ENCODE measurements around the gene HDAC4. TPM values are rescaled to one million over a fixed set of nuclear protein-coding genes. Genes with fewer than 3 reads are reported as not detected.

The HDAC4 gene
- total RNA-seq, 2 experiments from 2014 or later: 22.6 to 24.5 TPM

DNA sequence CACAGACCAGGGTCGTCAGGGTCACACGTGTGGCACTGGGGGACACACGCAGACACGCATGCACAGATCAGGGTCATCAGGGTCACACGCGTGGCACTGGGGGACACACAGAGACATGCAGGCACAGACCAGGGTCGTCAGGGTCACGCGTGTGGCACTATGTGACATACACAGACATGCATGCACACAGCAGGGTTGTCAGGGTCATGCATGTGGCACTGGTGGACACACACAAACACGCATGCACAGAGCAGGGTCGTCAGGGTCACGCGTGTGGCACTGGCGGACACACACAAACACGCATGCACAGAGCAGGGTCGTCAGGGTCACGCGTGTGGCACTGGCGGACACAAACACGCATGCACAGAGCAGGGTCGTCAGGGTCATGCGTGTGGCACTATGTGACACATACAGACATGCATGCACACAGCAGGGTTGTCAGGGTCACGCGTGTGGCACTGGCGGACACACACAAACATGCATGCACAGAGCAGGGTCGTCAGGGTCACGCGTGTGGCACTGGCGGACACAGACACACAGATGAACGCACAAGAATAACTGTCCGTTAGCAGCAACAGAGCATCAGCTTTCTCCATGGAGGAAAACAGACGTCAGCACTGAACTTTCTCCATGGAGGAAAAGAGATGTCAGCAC is 34.9 kb downstream of the HDAC4 start:
- DNase-seq: no peak
- Mint-ChIP-seq H3K27me3 (no peaks in the 10 kb centered on the region), H3K27ac (no peak overlapping the region), H3K9me3 (no peaks in the 10 kb centered on the region), H3K36me3 (ENCODE audit: low read depth) (peaks cover 7% of the 10 kb centered on the region), H3K4me3 (no peak overlapping the region), H3K4me1 (ENCODE audit: low read depth) (peaks cover 28% of the 10 kb centered on the region)
- TF ChIP-seq, protein P1, sequence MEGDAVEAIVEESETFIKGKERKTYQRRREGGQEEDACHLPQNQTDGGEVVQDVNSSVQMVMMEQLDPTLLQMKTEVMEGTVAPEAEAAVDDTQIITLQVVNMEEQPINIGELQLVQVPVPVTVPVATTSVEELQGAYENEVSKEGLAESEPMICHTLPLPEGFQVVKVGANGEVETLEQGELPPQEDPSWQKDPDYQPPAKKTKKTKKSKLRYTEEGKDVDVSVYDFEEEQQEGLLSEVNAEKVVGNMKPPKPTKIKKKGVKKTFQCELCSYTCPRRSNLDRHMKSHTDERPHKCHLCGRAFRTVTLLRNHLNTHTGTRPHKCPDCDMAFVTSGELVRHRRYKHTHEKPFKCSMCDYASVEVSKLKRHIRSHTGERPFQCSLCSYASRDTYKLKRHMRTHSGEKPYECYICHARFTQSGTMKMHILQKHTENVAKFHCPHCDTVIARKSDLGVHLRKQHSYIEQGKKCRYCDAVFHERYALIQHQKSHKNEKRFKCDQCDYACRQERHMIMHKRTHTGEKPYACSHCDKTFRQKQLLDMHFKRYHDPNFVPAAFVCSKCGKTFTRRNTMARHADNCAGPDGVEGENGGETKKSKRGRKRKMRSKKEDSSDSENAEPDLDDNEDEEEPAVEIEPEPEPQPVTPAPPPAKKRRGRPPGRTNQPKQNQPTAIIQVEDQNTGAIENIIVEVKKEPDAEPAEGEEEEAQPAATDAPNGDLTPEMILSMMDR (IDR thresholded peaks at IDR 0.05): no peak
- no peak for ATAC-seq
- intact Hi-C loops (cut with micrococcal nuclease): no loop called here
- CTCF ChIA-PET: interaction anchor here (1.3 kb wide), 1 partner anchor 31 kb away, joined by 4 read pairs; no protein-coding TSS in a partner anchor
- POLR2A ChIA-PET: no interaction called here

GRCh38 chr2:239365071-239365781 is 35.6 kb downstream of the HDAC4 start:
- CTCF ChIA-PET: interaction anchor here (0.9 kb wide), 1 partner anchor 15 kb away, joined by 3 read pairs; no protein-coding TSS in a partner anchor
- TF ChIP-seq, protein P1 (IDR thresholded peaks at IDR 0.05): no peak
- H3K27me3 Mint-ChIP-seq: no peaks in the 10 kb centered on the region
- peaks cover 28% of the 10 kb centered on the region for H3K4me1 Mint-ChIP-seq (ENCODE audit: low read depth)
- DNase-seq (no peak), ATAC-seq (no peak)
- H3K27ac Mint-ChIP-seq: no peak overlapping the region
- POLR2A ChIA-PET: no interaction called here
- peaks cover 7% of the 10 kb centered on the region for H3K36me3 Mint-ChIP-seq (ENCODE audit: low read depth)
- no peak overlapping the region for H3K4me3 Mint-ChIP-seq
- no peaks in the 10 kb centered on the region for H3K9me3 Mint-ChIP-seq
- intact Hi-C loops (cut with micrococcal nuclease): no loop called here

DNA sequence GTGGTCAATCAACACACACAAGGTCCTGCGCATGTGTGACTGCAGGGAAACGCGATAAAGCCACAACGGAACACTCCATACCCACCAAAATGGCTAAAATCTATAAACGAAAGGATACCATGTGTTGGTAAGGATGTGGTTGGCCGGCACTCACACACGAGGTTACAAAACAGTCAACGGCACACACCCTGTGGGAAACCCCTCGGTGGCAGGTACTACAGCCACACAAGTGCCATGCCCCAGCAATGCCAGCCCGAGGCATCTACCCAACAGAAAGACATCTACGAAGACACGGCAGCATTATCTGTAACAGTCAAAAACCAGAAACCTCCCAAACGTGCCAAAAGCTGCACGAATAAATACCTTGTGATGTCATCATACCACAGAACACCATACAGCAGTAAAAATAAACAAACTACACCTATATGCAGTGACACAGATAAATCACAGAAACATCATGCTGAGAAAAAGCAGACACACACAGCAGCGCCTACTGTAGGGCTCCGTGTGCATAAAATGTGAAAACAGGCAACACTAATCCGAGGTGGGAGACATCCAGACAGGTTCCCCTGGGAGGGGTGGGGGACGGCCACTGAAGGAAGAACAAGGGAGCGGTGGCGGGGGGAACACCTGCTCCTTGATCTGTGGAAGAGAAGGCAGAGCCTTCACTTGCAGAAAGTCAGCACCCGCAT is 36.7 kb downstream of the HDAC4 start:
- TF ChIP-seq, protein P1 (IDR thresholded peaks at IDR 0.05): no peak
- ChIA-PET POLR2A (no interaction called here), CTCF (no interaction called here)
- ATAC-seq: peak; percentile 67
- no peaks in the 10 kb centered on the region for H3K27me3 Mint-ChIP-seq
- peaks cover 5% of the 10 kb centered on the region for H3K36me3 Mint-ChIP-seq (ENCODE audit: low read depth)
- no peak overlapping the region for H3K27ac Mint-ChIP-seq
- intact Hi-C loops (cut with micrococcal nuclease): no loop called here
- DNase-seq: peak; percentile 53
- H3K9me3 Mint-ChIP-seq: no peaks in the 10 kb centered on the region
- no peak overlapping the region for H3K4me3 Mint-ChIP-seq
- peaks cover 20% of the 10 kb centered on the region for H3K4me1 Mint-ChIP-seq (ENCODE audit: low read depth)

GRCh38 chr2:239362507-239362906 is 38.3 kb downstream of the HDAC4 start:
- intact Hi-C loops (cut with micrococcal nuclease): no loop called here
- Mint-ChIP-seq H3K9me3 (no peaks in the 10 kb centered on the region), H3K27ac (no peak overlapping the region), H3K36me3 (ENCODE audit: low read depth) (peaks cover 8% of the 10 kb centered on the region), H3K27me3 (no peaks in the 10 kb centered on the region), H3K4me1 (ENCODE audit: low read depth) (peaks cover 20% of the 10 kb centered on the region), H3K4me3 (no peak overlapping the region)
- CTCF ChIA-PET: no interaction called here
- ATAC-seq (no peak), DNase-seq (no peak)
- POLR2A ChIA-PET: no interaction called here
- TF ChIP-seq, protein P1 (IDR thresholded peaks at IDR 0.05): no peak

DNA sequence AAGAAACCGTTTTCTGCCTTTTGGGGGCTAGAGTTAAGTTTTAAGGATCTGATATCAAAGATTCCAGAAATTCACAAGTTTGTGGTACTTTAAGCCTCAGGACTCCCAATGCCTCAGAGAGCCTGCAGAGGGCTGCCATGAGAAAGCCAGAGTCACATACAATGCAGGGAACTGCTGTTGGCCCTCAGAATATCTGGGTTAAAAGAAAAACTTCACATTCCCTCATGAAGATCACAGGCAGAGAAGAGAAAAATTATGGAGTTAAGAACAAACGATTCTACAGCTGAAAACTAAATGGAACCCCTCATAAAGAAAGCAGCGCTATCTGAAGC is 39.5 kb downstream of the HDAC4 start:
- CTCF ChIA-PET: no interaction called here
- peaks cover 5% of the 10 kb centered on the region for H3K36me3 Mint-ChIP-seq (ENCODE audit: low read depth)
- TF ChIP-seq, protein P1 (IDR thresholded peaks at IDR 0.05): no peak
- H3K4me3 Mint-ChIP-seq: no peak overlapping the region
- intact Hi-C loops (cut with micrococcal nuclease): no loop called here
- ATAC-seq: no peak
- H3K27me3 Mint-ChIP-seq: no peaks in the 10 kb centered on the region
- no peak overlapping the region for H3K27ac Mint-ChIP-seq
- no peaks in the 10 kb centered on the region for H3K9me3 Mint-ChIP-seq
- POLR2A ChIA-PET: no interaction called here
- H3K4me1 Mint-ChIP-seq (ENCODE audit: low read depth): peaks cover 22% of the 10 kb centered on the region
- DNase-seq: no peak

Data from activated CD8-positive, alpha-beta T cell treated with anti-CD3 and anti-CD28 coated beads for 36 hours (primary cell).